Gastrocnemius medialis (tissue), 4 donors: ENCODE results near the gene KLF11.

ENCODE experiments used
- POLR2A ChIP-seq, 2 donors: fragments of 450-650 bp; IDR thresholded peaks; one replicate each; pipeline ENCODE4 v1.6.1; 2017; ENCODE audit warnings: antibody characterized with exemption in 2 of 2, mild to moderate bottlenecking in 2 of 2, moderate library complexity in 2 of 2
- TF ChIP-seq, protein P1 (sequence below), 5 experiments: fragments of 450-650 bp in 3 of 5; fragments of 200-600 bp in 2 of 5; sonication (generic) in 2 of 5; IDR thresholded peaks in 4 of 5; conservative IDR thresholded peaks in 1 of 5; 1 replicate in 4 of 5; 2 replicates in 1 of 5; pipeline ENCODE4 v1.5.1; 2016 to 2019; ENCODE audit warnings: antibody characterized with exemption in 5 of 5, mild to moderate bottlenecking in 3 of 5, moderate library complexity in 3 of 5

GRCh38 chr2:10026940-10027569 lies 16.3 kb upstream of the KLF11 start:
- no peak for TF ChIP-seq POLR2A (IDR thresholded peaks at IDR 0.05)
- TF ChIP-seq, protein P1, sequence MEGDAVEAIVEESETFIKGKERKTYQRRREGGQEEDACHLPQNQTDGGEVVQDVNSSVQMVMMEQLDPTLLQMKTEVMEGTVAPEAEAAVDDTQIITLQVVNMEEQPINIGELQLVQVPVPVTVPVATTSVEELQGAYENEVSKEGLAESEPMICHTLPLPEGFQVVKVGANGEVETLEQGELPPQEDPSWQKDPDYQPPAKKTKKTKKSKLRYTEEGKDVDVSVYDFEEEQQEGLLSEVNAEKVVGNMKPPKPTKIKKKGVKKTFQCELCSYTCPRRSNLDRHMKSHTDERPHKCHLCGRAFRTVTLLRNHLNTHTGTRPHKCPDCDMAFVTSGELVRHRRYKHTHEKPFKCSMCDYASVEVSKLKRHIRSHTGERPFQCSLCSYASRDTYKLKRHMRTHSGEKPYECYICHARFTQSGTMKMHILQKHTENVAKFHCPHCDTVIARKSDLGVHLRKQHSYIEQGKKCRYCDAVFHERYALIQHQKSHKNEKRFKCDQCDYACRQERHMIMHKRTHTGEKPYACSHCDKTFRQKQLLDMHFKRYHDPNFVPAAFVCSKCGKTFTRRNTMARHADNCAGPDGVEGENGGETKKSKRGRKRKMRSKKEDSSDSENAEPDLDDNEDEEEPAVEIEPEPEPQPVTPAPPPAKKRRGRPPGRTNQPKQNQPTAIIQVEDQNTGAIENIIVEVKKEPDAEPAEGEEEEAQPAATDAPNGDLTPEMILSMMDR (IDR thresholded peaks at IDR 0.05 in 4 of 5, conservative IDR thresholded peaks at IDR 0.05 in 1 of 5): no peak
